Bronchial epithelial cell (primary cell): Measurements from ENCODE around the gene WDR37. TPM values are rescaled to one million over a fixed set of nuclear protein-coding genes. Genes with fewer than 3 reads are reported as not detected.

Source experiments
- DNase-seq: peaks from one replicate; pipeline ENCODE4 v3.0.0-alpha.2; 2010; ENCODE audit warnings: low read depth
- FAIRE-seq: peaks from 2 replicates; lab custom pipeline; 2011; peaks lifted over from hg19 to GRCh38; lab: Jason Lieb, UNC
- H3K27me3 ChIP-seq: 2 replicates; pipeline ENCODE4 v1.5.1; 2011; ENCODE audit warnings: low read length; ENCODE audit not compliant: control insufficient read depth, insufficient read depth
- H3K36me3 ChIP-seq: 2 replicates; pipeline ENCODE4 v1.5.1; 2011; ENCODE audit warnings: low read length; ENCODE audit not compliant: control insufficient read depth, insufficient read depth
- H3K4me3 ChIP-seq: 2 replicates; pipeline ENCODE4 v1.5.1; 2011; ENCODE audit warnings: mild to moderate bottlenecking, low read depth, low read length, control low read depth
- CTCF ChIP-seq: IDR thresholded peaks from 2 replicates; pipeline ENCODE4 v1.5.1; 2011; ENCODE audit warnings: mild to moderate bottlenecking, moderate library complexity, low read length, control low read depth, inconsistent platforms; ENCODE audit not compliant: insufficient read depth, severe bottlenecking
- total RNA-seq: library from RNA; depleted of rRNA; stranded (reverse); fragments of >200 nt; gene quantifications from 2 replicates; pipeline ENCODE4 v1.2.1, GENCODE V29; 2014

The WDR37 gene
- total RNA-seq, 1 donor from 2014 or later: 11.1 TPM

GRCh38 chr10:1153251-1153763 is 97.1 kb downstream of the WDR37 start:
- no peaks in the 10 kb centered on the region for H3K27me3 ChIP-seq
- H3K36me3 ChIP-seq: no peaks in the 10 kb centered on the region
- no peak overlapping the region for H3K4me3 ChIP-seq
- FAIRE-seq: no peak
- no peak for TF ChIP-seq CTCF
- no peak for DNase-seq

- no peak for DNase-seq
- no peak overlapping the region for H3K4me3 ChIP-seq
- no peak for FAIRE-seq
- no peaks in the 10 kb centered on the region for H3K36me3 ChIP-seq
- no peak for TF ChIP-seq CTCF
- H3K27me3 ChIP-seq: no peaks in the 10 kb centered on the region
Observed at GRCh38 chr10:1153805-1154351, 97.7 kb downstream of the WDR37 start.

- no peak for FAIRE-seq
Observed at GRCh38 chr10:1154531-1155295, 98.5 kb downstream of the WDR37 start.

GRCh38 chr10:1155791-1156615 is 99.8 kb downstream of the WDR37 start:
- no peak for TF ChIP-seq CTCF
- H3K4me3 ChIP-seq: no peak overlapping the region
- H3K36me3 ChIP-seq: no peaks in the 10 kb centered on the region
- DNase-seq: no peak
- FAIRE-seq: no peak
- no peaks in the 10 kb centered on the region for H3K27me3 ChIP-seq

More at GRCh38 chr10:1154531-1155295, 98.5 kb downstream of the WDR37 start:
- no peak for DNase-seq
- H3K4me3 ChIP-seq: no peak overlapping the region
- H3K36me3 ChIP-seq: no peaks in the 10 kb centered on the region
- TF ChIP-seq CTCF: no peak
- no peaks in the 10 kb centered on the region for H3K27me3 ChIP-seq

GRCh38 chr10:1156616-1156886 is 100.4 kb downstream of the WDR37 start:
- DNase-seq (no peak), FAIRE-seq (no peak)
- Histone ChIP-seq H3K27me3 (no peaks in the 10 kb centered on the region), H3K36me3 (no peaks in the 10 kb centered on the region), H3K4me3 (no peak overlapping the region)
- no peak for TF ChIP-seq CTCF
